Measurements from ENCODE around the gene ADM2. TPM values are rescaled to one million over a fixed set of nuclear protein-coding genes. Genes with fewer than 3 reads are reported as not detected.

ADM2 gene
- total and polyA plus RNA-seq, 9 donors = 0.01 to 2.6 (median 0.15) TPM; not detected in 3

GRCh38 chr22:50485221-50486131, 4.1 kb downstream of the ADM2 start:
- Histone ChIP-seq H3K4me3 (no peak overlapping the region), H3K4me1 (ENCODE audit: insufficient read depth) (no peaks in the 10 kb centered on the region), H3K27me3 (peaks cover 9% of the 10 kb centered on the region), H3K9me3 (no peaks in the 10 kb centered on the region), H3K27ac (no peak overlapping the region), H3K36me3 (no peaks in the 10 kb centered on the region)
- DNase-seq = peak in 1 of 5 donors; percentile 15
- WGBS, 3 donors = 57 to 70% (median 66%) methylated on average over 29 of the region's 29 CpGs
- intact Hi-C loops (cut with DNase I) = no loop called here
- TF ChIP-seq CTCF (IDR thresholded peaks at IDR 0.05) (no peak), POLR2A (IDR thresholded peaks at IDR 0.05) (no peak), EP300 (IDR thresholded peaks at IDR 0.05) (no peak)

- Histone ChIP-seq H3K4me1 (ENCODE audit: insufficient read depth) (no peaks in the 10 kb centered on the region), H3K4me3 (no peak within 1 kb of the TSS), H3K27ac (no peak within 1 kb of the TSS), H3K9me3 (no peaks in the 10 kb centered on the region), H3K27me3 (peaks cover 1% of the 10 kb centered on the region), H3K36me3 (no peaks in the 10 kb centered on the region)
- peak in 1 of 5 donors; percentile 16 for DNase-seq
- TF ChIP-seq CTCF (IDR thresholded peaks at IDR 0.05) = no peak
- no peak for TF ChIP-seq POLR2A (IDR thresholded peaks at IDR 0.05)
- no peak for TF ChIP-seq EP300 (IDR thresholded peaks at IDR 0.05)
- 70 to 72% (median 71%) methylated on average over 21 to 23 of the region's 23 CpGs for WGBS, 3 donors
- intact Hi-C loops (cut with DNase I) = no loop called here
These were observed 5.4 kb downstream of the ADM2 start, which contains the start of gene MIOX for GRCh38 chr22:50486561-50487289. TSS of gene MIOX (plus strand) at chr22:50486859. CDS start at chr22:50486898, 39 bp downstream.

- WGBS, 3 donors = 77 to 83% (median 78%) methylated on average over 22 to 23 of the region's 23 CpGs
These were observed 6.1 kb downstream of the ADM2 start for GRCh38 chr22:50487290-50488005.

More at GRCh38 chr22:50487290-50488005, 6.1 kb downstream of the ADM2 start:
- H3K4me3 ChIP-seq = no peak overlapping the region
- no peak overlapping the region for H3K27ac ChIP-seq
- intact Hi-C loops (cut with DNase I) = no loop called here
- no peaks in the 10 kb centered on the region for H3K27me3 ChIP-seq
- H3K9me3 ChIP-seq = no peaks in the 10 kb centered on the region
- no peaks in the 10 kb centered on the region for H3K36me3 ChIP-seq
- TF ChIP-seq POLR2A (IDR thresholded peaks at IDR 0.05) (no peak), CTCF (IDR thresholded peaks at IDR 0.05) (no peak), EP300 (IDR thresholded peaks at IDR 0.05) (no peak)
- peak in 1 of 5 donors; percentile 10 for DNase-seq
- H3K4me1 ChIP-seq (ENCODE audit: insufficient read depth) = no peaks in the 10 kb centered on the region
